Transverse colon (tissue), 4 donors: Measurements from ENCODE around the gene CYP46A1. TPM values are rescaled to one million over a fixed set of nuclear protein-coding genes. Genes with fewer than 3 reads are reported as not detected.

Experiments
- DNase-seq: peaks from one replicate; pipeline ENCODE4 v3.0.0-alpha.2; 2019
- H3K27ac ChIP-seq, 4 donors: fragments of 200-600 bp; sonication (generic); 2 replicates each; pipeline ENCODE4 v1.5.1; 2016 to 2018; ENCODE audit warnings: inconsistent platforms in 4 of 4
- H3K27me3 ChIP-seq: fragments of 200-600 bp; sonication (generic); 2 replicates; pipeline ENCODE4 v1.5.1; 2017; ENCODE audit warnings: inconsistent platforms
- H3K36me3 ChIP-seq, 4 donors: fragments of 200-600 bp; sonication (generic); 2 replicates each; pipeline ENCODE4 v1.5.1; 2017 to 2019; ENCODE audit warnings: inconsistent platforms in 4 of 4
- H3K4me1 ChIP-seq, 4 donors: fragments of 200-600 bp; sonication (generic); 2 replicates each; pipeline ENCODE4 v1.5.1; 2017 to 2020; ENCODE audit warnings: inconsistent platforms in 4 of 4
- H3K4me3 ChIP-seq, 4 donors: fragments of 200-600 bp; sonication (generic); 1 replicate in 1 of 4; 2 replicates in 3 of 4; pipeline versions ENCODE4 v1.5.1 to v1.6.1; 2017 to 2019; ENCODE audit warnings: inconsistent platforms in 4 of 4
- H3K9me3 ChIP-seq, 2 donors: fragments of 200-600 bp; sonication (generic); 2 replicates each; pipeline ENCODE4 v1.5.1; 2017 to 2019; ENCODE audit warnings: inconsistent platforms in 2 of 2
- EP300 ChIP-seq: sonication (generic); formaldehyde crosslinking; IDR thresholded peaks from one replicate; pipeline ENCODE4 v1.6.1; 2017; ENCODE audit warnings: antibody characterized with exemption, low read depth
- POLR2A ChIP-seq: fragments of 450-650 bp; IDR thresholded peaks from one replicate; pipeline ENCODE4 v1.6.1; 2016; ENCODE audit warnings: antibody characterized with exemption, mild to moderate bottlenecking, moderate library complexity
- POLR2AphosphoS5 ChIP-seq, 3 donors: sonication (generic); formaldehyde crosslinking; IDR thresholded peaks; one replicate each; pipeline ENCODE4 v1.6.1; 2016; ENCODE audit warnings: antibody characterized with exemption in 3 of 3
- WGBS, 2 donors: methylation state at CpG; one replicate each; pipeline ENCODE4 v1.1.5; 2018; ENCODE audit warnings: low coverage in 1 of 2; 5-methylcytosine and 5-hydroxymethylcytosine counted together
- in situ Hi-C, 4 donors: fragments of 200-750 bp; cut with MboI; loops; one replicate each; pipeline versions ENCODE4 v1.15.0 to v1.15.1; 2017; ENCODE audit warnings: low sequenced_read_pairs in 3 of 4, low pct_ligation_motif_present in 1 of 4, low pct_unique_long_range_greater_than_20kb in 1 of 4
- intact Hi-C: fragments of 100-400 bp; cut with DNase I; formaldehyde crosslinking; loops from one replicate; pipeline ENCODE4 v1.15.1; 2023; ENCODE audit warnings: low total_unique reads
- total RNA-seq, 4 donors: library from RNA; depleted of rRNA; stranded (reverse); fragments of >200 nt; gene quantifications; one replicate each; pipeline ENCODE4 v1.1.0, GENCODE V29; 2016
- TF ChIP-seq, protein P1 (sequence below), 5 experiments: fragments of 200-600 bp in 3 of 5; fragments of 450-650 bp in 2 of 5; sonication (generic) in 3 of 5; IDR thresholded peaks; 1 replicate in 2 of 5; 2 replicates in 3 of 5; pipeline ENCODE4 v1.5.1; 2016 to 2017; ENCODE audit warnings: antibody characterized with exemption in 5 of 5, inconsistent platforms in 3 of 5, mild to moderate bottlenecking in 2 of 5, moderate library complexity in 1 of 5

CYP46A1 gene
- total RNA-seq, 4 donors from 2014 or later = 0.27 to 0.75 (median 0.52) TPM

DNA sequence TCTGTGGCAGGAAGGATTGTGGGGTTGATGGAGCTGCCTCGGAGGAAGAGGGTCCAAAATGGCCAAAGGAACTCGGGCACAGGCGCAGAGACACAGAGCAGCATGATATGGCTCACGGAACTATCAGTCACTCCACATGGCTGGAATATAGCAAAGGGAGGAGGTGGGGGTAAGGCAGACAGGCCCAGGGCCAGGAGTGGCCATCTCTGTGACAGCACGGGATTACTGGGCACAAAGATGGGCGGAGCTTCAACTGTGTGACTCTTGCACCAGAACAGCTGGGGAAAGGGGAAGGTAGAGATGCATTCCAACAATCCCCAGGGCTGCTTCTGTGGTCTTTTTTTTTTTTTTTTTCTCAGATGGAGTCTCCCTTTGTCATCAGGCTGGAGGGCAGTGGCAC is 84.3 kb downstream of the CYP46A1 start:
- 80% methylated on average over 1 to 6 of the region's 6 CpGs for WGBS, 2 donors
- no peaks in the 10 kb centered on the region for H3K9me3 ChIP-seq
- H3K4me3 ChIP-seq = no peak overlapping the region
- no peaks in the 10 kb centered on the region for H3K27me3 ChIP-seq
- in situ Hi-C loops = no loop called here
- H3K4me1 ChIP-seq = peaks cover 0 to 22% (median 0%) of the 10 kb centered on the region in 4 donors
- H3K27ac ChIP-seq = peak overlapping the region in 2 of 4 donors; percentile 4 to 62
- H3K36me3 ChIP-seq = no peaks in the 10 kb centered on the region
- TF ChIP-seq POLR2A = no peak
- no peak for TF ChIP-seq EP300
- TF ChIP-seq POLR2AphosphoS5 (IDR thresholded peaks at IDR 0.05) = no peak
- TF ChIP-seq, protein P1, sequence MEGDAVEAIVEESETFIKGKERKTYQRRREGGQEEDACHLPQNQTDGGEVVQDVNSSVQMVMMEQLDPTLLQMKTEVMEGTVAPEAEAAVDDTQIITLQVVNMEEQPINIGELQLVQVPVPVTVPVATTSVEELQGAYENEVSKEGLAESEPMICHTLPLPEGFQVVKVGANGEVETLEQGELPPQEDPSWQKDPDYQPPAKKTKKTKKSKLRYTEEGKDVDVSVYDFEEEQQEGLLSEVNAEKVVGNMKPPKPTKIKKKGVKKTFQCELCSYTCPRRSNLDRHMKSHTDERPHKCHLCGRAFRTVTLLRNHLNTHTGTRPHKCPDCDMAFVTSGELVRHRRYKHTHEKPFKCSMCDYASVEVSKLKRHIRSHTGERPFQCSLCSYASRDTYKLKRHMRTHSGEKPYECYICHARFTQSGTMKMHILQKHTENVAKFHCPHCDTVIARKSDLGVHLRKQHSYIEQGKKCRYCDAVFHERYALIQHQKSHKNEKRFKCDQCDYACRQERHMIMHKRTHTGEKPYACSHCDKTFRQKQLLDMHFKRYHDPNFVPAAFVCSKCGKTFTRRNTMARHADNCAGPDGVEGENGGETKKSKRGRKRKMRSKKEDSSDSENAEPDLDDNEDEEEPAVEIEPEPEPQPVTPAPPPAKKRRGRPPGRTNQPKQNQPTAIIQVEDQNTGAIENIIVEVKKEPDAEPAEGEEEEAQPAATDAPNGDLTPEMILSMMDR (IDR thresholded peaks at IDR 0.05) = no peak
- intact Hi-C loops = no loop called here
- no peak for DNase-seq

DNA sequence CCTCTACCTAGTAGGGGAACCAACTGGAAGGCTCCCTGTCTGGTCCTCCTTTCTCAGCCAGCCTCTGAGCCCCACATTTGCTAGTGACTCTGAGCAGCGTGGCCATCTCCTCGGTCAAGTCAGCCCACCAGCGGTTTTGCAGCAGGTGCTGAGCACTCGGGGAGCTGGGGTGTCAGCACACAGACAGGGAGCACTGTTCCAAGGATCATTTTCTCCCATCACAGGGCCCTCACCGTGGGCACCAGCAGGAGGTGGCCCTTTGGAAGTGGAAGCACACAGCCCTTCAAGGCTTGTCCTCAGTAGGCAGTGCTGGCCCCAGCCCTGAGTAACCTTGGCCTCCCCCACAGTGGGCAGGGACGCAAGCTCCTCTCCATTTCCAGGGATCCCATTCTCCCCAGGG is 85.0 kb downstream of the CYP46A1 start:
- DNase-seq = no peak

DNA sequence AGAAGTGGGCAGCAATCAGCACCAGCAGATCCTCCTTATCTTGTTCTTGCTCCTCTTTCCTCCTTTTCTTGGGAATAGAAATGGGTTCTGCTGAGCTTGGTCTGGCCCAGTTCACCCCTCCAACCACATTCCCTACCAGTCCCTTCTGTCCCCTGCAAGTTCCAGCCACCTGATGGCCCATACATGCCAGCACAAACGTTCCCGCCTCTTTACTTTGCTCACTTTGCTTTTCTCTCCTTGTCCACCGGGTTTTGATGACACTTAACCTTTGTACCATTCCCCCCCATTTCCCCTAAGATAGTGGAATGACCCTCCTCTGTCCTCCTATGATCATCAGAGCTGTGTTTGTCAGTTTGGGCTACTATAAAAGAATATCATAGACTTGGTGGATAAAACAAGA is 85.7 kb downstream of the CYP46A1 start:
- Histone ChIP-seq H3K36me3 (no peaks in the 10 kb centered on the region), H3K27ac (no peak overlapping the region), H3K4me3 (no peak overlapping the region), H3K4me1 (peaks cover 0 to 36% (median 12%) of the 10 kb centered on the region in 4 donors), H3K27me3 (no peaks in the 10 kb centered on the region), H3K9me3 (no peaks in the 10 kb centered on the region)
- no peak for TF ChIP-seq EP300
- TF ChIP-seq, protein P1 (IDR thresholded peaks at IDR 0.05) = no peak
- no peak for TF ChIP-seq POLR2AphosphoS5 (IDR thresholded peaks at IDR 0.05)
- no peak for TF ChIP-seq POLR2A
- 67 to 77% methylated on average over 2 to 3 of the region's 3 CpGs for WGBS, 2 donors
- DNase-seq = no peak
- intact Hi-C loops = no loop called here
- in situ Hi-C loops = no loop called here

More for the DNA sequence above, 85.0 kb downstream of the CYP46A1 start:
- Histone ChIP-seq H3K9me3 (no peaks in the 10 kb centered on the region), H3K4me3 (no peak overlapping the region), H3K27ac (no peak overlapping the region), H3K27me3 (no peaks in the 10 kb centered on the region), H3K36me3 (no peaks in the 10 kb centered on the region), H3K4me1 (peaks cover 0 to 29% (median 6%) of the 10 kb centered on the region in 4 donors)
- intact Hi-C loops = no loop called here
- in situ Hi-C loops = no loop called here
- TF ChIP-seq, protein P1 (IDR thresholded peaks at IDR 0.05) = no peak
- TF ChIP-seq POLR2A (no peak), POLR2AphosphoS5 (IDR thresholded peaks at IDR 0.05) (no peak), EP300 (no peak)
- 85 to 100% methylated on average over 1 to 6 of the region's 6 CpGs for WGBS, 2 donors

DNA sequence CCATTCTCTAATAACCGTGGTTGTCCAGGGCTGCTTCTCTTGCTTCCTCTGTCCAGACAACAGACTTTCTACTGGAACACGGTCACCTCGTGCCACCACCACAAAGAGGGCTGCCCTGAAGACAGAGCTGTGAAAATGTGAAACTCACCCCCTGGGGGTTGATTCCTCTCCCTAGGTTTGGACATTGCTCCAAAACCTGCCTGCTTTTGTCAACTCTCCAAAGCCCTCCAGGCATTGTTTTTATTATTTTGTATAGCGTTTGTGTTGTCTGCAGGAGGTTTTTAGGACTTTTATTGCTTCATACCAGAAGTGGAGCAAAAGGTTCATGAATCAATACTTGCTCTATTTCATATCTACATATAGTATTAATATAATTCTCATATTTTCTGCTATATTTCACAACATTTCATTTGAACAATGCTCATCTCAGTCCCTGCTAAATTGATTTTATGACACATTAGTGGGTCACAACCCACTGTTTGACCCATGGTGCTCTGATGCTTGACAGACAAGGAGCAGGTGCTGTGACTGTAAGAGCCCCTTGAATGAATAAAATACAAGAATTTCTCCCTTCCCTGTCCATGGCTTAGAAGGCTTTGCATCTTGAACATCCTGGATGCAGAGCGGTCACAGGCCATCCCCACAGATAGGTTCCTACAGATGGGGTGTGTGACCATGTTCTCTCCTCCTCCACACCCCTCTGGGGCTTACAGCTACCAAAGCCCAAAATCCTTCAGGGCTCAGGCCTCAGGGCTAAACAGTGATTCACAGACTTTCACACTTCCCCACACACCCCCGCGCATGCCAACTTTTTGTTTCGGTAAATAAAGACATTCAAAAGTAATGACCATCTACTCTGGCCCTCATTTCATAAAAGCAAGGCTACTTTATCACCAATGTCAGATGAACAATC is 88.5 kb downstream of the CYP46A1 start:
- 63 to 78% methylated on average over 1 to 8 of the region's 8 CpGs for WGBS, 2 donors
- Histone ChIP-seq H3K4me1 (peaks cover 0 to 28% (median 12%) of the 10 kb centered on the region in 4 donors), H3K36me3 (no peaks in the 10 kb centered on the region), H3K27ac (peak overlapping the region; percentile 73 to 78 (median 75)), H3K9me3 (no peaks in the 10 kb centered on the region), H3K4me3 (no peak overlapping the region), H3K27me3 (no peaks in the 10 kb centered on the region)
- no peak for DNase-seq
- TF ChIP-seq, protein P1 (IDR thresholded peaks at IDR 0.05) = no peak
- no peak for TF ChIP-seq POLR2AphosphoS5 (IDR thresholded peaks at IDR 0.05)
- TF ChIP-seq EP300 = no peak
- TF ChIP-seq POLR2A = no peak
- in situ Hi-C loops = no loop called here
- intact Hi-C loops = no loop called here
